Stimulated activated CD4-positive, alpha-beta T cell treated with anti-CD3 and anti-CD28 coated beads, Interleukin-2, amount 100 ng/mL, for 4 hours (primary cell): ENCODE results near the gene YOD1.

ENCODE experiments used
- DNase-seq: peaks from one replicate; pipeline ENCODE4 v3.0.0-alpha.2; 2020; ENCODE audit warnings: low read depth

YOD1 gene

GRCh38 chr1:207025146-207025880 lies 25.7 kb downstream of the YOD1 start:
- DNase-seq, result no peak

- DNase-seq, result no peak
These were observed 26.5 kb downstream of the YOD1 start for GRCh38 chr1:207024202-207025145.

GRCh38 chr1:207022996-207023679 lies 27.9 kb downstream of the YOD1 start:
- DNase-seq, result no peak

GRCh38 chr1:207021876-207022596 lies 29.0 kb downstream of the YOD1 start:
- DNase-seq, result no peak

- DNase-seq, result no peak
These were observed 29.7 kb downstream of the YOD1 start for GRCh38 chr1:207021139-207021861.

GRCh38 chr1:207020709-207021107 lies 30.3 kb downstream of the YOD1 start:
- DNase-seq, result no peak

GRCh38 chr1:207020065-207020708 lies 30.8 kb downstream of the YOD1 start:
- no peak for DNase-seq

- no peak for DNase-seq
These were observed 31.3 kb downstream of the YOD1 start for GRCh38 chr1:207019661-207020060.

GRCh38 chr1:207019161-207019560 lies 31.8 kb downstream of the YOD1 start:
- no peak for DNase-seq

GRCh38 chr1:207018707-207019106 lies 32.3 kb downstream of the YOD1 start:
- no peak for DNase-seq

- DNase-seq, result no peak
These were observed 33.1 kb downstream of the YOD1 start for GRCh38 chr1:207017615-207018559.

- DNase-seq, result no peak
These were observed 35.2 kb downstream of the YOD1 start for GRCh38 chr1:207015791-207016190.

GRCh38 chr1:207014728-207015127 lies 36.3 kb downstream of the YOD1 start:
- no peak for DNase-seq

GRCh38 chr1:207013321-207014085 lies 37.5 kb downstream of the YOD1 start:
- no peak for DNase-seq

- no peak for DNase-seq
These were observed 40.3 kb downstream of the YOD1 start for GRCh38 chr1:207010726-207011125.

- DNase-seq, result no peak
These were observed 41.1 kb downstream of the YOD1 start for GRCh38 chr1:207009945-207010344.

- DNase-seq, result no peak
These were observed 41.7 kb downstream of the YOD1 start for GRCh38 chr1:207009182-207009850.

- DNase-seq, result no peak
These were observed 43.5 kb downstream of the YOD1 start for GRCh38 chr1:207007352-207008033.
